ENCODE data around the gene GUCY2C.

- no peak for TF ChIP-seq SP1 (IDR thresholded peaks at IDR 0.05)
- no peak for TF ChIP-seq ELF4 (IDR thresholded peaks at IDR 0.05)
- TF ChIP-seq SUZ12 (IDR thresholded peaks at IDR 0.05), result no peak
- no peak for TF ChIP-seq FOXM1 (IDR thresholded peaks at IDR 0.05; ENCODE audit: borderline replicate concordance)
These were observed 84.1 kb downstream of the GUCY2C start for GRCh38 chr12:14612250-14612649.

Measured in HEK293T (cell line).